H9 (cell line): ENCODE data around the gene PPP3CB. TPM values are rescaled to one million over a fixed set of nuclear protein-coding genes. Genes with fewer than 3 reads are reported as not detected.

ENCODE experiments used
- DNase-seq: peaks from one replicate; pipeline ENCODE4 v3.0.0-alpha.2; 2017
- H2AFZ ChIP-seq: one replicate; pipeline ENCODE4 v1.6.1; 2013; ENCODE audit warnings: mild to moderate bottlenecking, low read length, control low read depth, moderate library complexity
- H2AK5ac ChIP-seq: 2 replicates; pipeline ENCODE4 v1.6.1; 2013; ENCODE audit warnings: low read length, control low read depth, mixed read lengths; ENCODE audit not compliant: insufficient read length
- H2BK120ac ChIP-seq: one replicate; pipeline ENCODE4 v1.6.1; 2013; ENCODE audit warnings: low read depth, mild to moderate bottlenecking, low read length, control low read depth, inconsistent platforms; ENCODE audit not compliant: poor library complexity, severe bottlenecking
- H2BK12ac ChIP-seq: 2 replicates; pipeline ENCODE4 v1.6.1; 2013; ENCODE audit warnings: low read length, control low read depth, mixed read lengths, low read depth; ENCODE audit not compliant: insufficient read length
- H2BK15ac ChIP-seq: 2 replicates; pipeline ENCODE4 v1.6.1; 2013; ENCODE audit warnings: low read depth, low read length, control low read depth
- H2BK20ac ChIP-seq: one replicate; pipeline ENCODE4 v1.6.1; 2013; ENCODE audit warnings: low read depth, mild to moderate bottlenecking, low read length, control low read depth, inconsistent platforms; ENCODE audit not compliant: poor library complexity, severe bottlenecking
- H2BK5ac ChIP-seq: 2 replicates; pipeline ENCODE4 v1.6.1; 2013; ENCODE audit warnings: low read length, control low read depth, mixed read lengths; ENCODE audit not compliant: insufficient read length
- H3K14ac ChIP-seq: 2 replicates; pipeline ENCODE4 v1.6.1; 2013; ENCODE audit warnings: low read length, control low read depth; ENCODE audit not compliant: insufficient read depth
- H3K18ac ChIP-seq: 2 replicates; pipeline ENCODE4 v1.6.1; 2013; ENCODE audit warnings: low read depth, mild to moderate bottlenecking, mixed read lengths, low read length, control low read depth; ENCODE audit not compliant: insufficient read length
- H3K23ac ChIP-seq: 2 replicates; pipeline ENCODE4 v1.6.1; 2013; ENCODE audit warnings: low read length, control low read depth, mixed read lengths, low read depth; ENCODE audit not compliant: insufficient read length
- H3K23me2 ChIP-seq: 2 replicates; pipeline ENCODE4 v1.6.1; 2013; ENCODE audit warnings: low read depth, mild to moderate bottlenecking, mixed read lengths, low read length, control low read depth; ENCODE audit not compliant: insufficient read length, poor library complexity, severe bottlenecking
- H3K27ac ChIP-seq: 2 replicates; pipeline ENCODE4 v1.5.1; 2013; ENCODE audit warnings: low read length, control low read depth, mixed read lengths, low read depth; ENCODE audit not compliant: insufficient read length
- H3K27me3 ChIP-seq: 2 replicates; pipeline ENCODE4 v1.6.1; 2013; ENCODE audit warnings: low read length, control low read depth, inconsistent platforms; ENCODE audit not compliant: insufficient read depth
- H3K4ac ChIP-seq: 2 replicates; pipeline ENCODE4 v1.6.1; 2013; ENCODE audit warnings: low read depth, mild to moderate bottlenecking, control low read depth, inconsistent platforms, low read length, moderate library complexity
- H3K4me1 ChIP-seq: 2 replicates; pipeline ENCODE4 v1.6.1; 2013; ENCODE audit warnings: low read length, control low read depth, inconsistent platforms; ENCODE audit not compliant: insufficient read depth
- H3K4me2 ChIP-seq: 2 replicates; pipeline ENCODE4 v1.6.1; 2013; ENCODE audit warnings: low read length, control low read depth, mixed read lengths; ENCODE audit not compliant: insufficient read length, insufficient read depth
- H3K56ac ChIP-seq: 2 replicates; pipeline ENCODE4 v1.6.1; 2013; ENCODE audit warnings: low read depth, mild to moderate bottlenecking, mixed read lengths, low read length, control low read depth; ENCODE audit not compliant: insufficient read length
- H3K79me1 ChIP-seq: 2 replicates; pipeline ENCODE4 v1.6.1; 2013; ENCODE audit warnings: low read depth, mild to moderate bottlenecking, moderate library complexity, low read length, control low read depth, inconsistent platforms; ENCODE audit not compliant: insufficient read depth, poor library complexity, severe bottlenecking
- H3K79me2 ChIP-seq: 2 replicates; pipeline ENCODE4 v1.6.1; 2013; ENCODE audit warnings: low read length, control low read depth, inconsistent platforms; ENCODE audit not compliant: insufficient read depth
- H3K9ac ChIP-seq: 2 replicates; pipeline ENCODE4 v1.6.1; 2013; ENCODE audit warnings: low read length, control low read depth, mixed read lengths; ENCODE audit not compliant: insufficient read length; ENCODE audit errors: extremely low read depth
- H3K9me3 ChIP-seq: one replicate; pipeline ENCODE4 v1.6.1; 2013; ENCODE audit warnings: low read depth, low read length, inconsistent platforms; ENCODE audit not compliant: control insufficient read depth
- H3T11ph ChIP-seq: one replicate; pipeline ENCODE4 v1.6.1; 2013; ENCODE audit warnings: mild to moderate bottlenecking, low read length, control low read depth, inconsistent platforms
- H4K20me1 ChIP-seq: one replicate; pipeline ENCODE4 v1.6.1; 2013; ENCODE audit not compliant: control insufficient read depth, insufficient read length, insufficient read depth
- H4K5ac ChIP-seq: 2 replicates; pipeline ENCODE4 v1.6.1; 2013; ENCODE audit warnings: low read depth, mild to moderate bottlenecking, mixed read lengths, low read length, control low read depth; ENCODE audit not compliant: insufficient read length
- H4K8ac ChIP-seq: replicated peaks from 2 replicates; pipeline ENCODE4 v1.6.1; 2013; ENCODE audit warnings: low read length, control low read depth, mixed read lengths, low read depth; ENCODE audit not compliant: insufficient read length
- H4K91ac ChIP-seq: 2 replicates; pipeline ENCODE4 v1.6.1; 2013; ENCODE audit warnings: low read depth, mild to moderate bottlenecking, moderate library complexity, mixed read lengths, low read length, control low read depth; ENCODE audit not compliant: insufficient read length
- H3K27ac Mint-ChIP-seq, 3 experiments: 2 replicates in 2 of 3; 3 replicates in 1 of 3; pipeline ENCODE4 v1.8.0; 2020 to 2021; ENCODE audit warnings: mixed read lengths in 3 of 3, mild to moderate bottlenecking in 1 of 3, moderate library complexity in 1 of 3
- H3K27me3 Mint-ChIP-seq: 2 replicates; pipeline ENCODE4 v1.8.0; 2021; ENCODE audit warnings: low read depth, mild to moderate bottlenecking, moderate library complexity, mixed read lengths
- H3K36me3 Mint-ChIP-seq, 3 experiments: 2 replicates in 2 of 3; 3 replicates in 1 of 3; pipeline ENCODE4 v1.8.0; 2020 to 2021; ENCODE audit warnings: low read depth in 3 of 3, mixed read lengths in 3 of 3; ENCODE audit not compliant: insufficient read depth in 1 of 3
- H3K4me1 Mint-ChIP-seq, 2 experiments: 2 replicates each; pipeline ENCODE4 v1.8.0; 2020; ENCODE audit warnings: mixed read lengths in 2 of 2
- H3K4me3 Mint-ChIP-seq, 2 experiments: 2 replicates in 1 of 2; 3 replicates in 1 of 2; pipeline ENCODE4 v1.8.0; 2020 to 2021; ENCODE audit warnings: mild to moderate bottlenecking in 2 of 2, mixed read lengths in 2 of 2, moderate library complexity in 1 of 2
- H3K9me3 Mint-ChIP-seq, 2 experiments: 2 replicates in 1 of 2; 3 replicates in 1 of 2; pipeline ENCODE4 v1.8.0; 2020; ENCODE audit warnings: mild to moderate bottlenecking in 2 of 2, mixed read lengths in 2 of 2, moderate library complexity in 1 of 2
- CTCF ChIP-seq: fragments of 200-600 bp; sonication (generic); conservative IDR thresholded peaks from 3 replicates; pipeline ENCODE4 v1.8.0; 2021; ENCODE audit warnings: antibody characterized with exemption, mild to moderate bottlenecking
- WGBS: extraction: QIAGEN DNeasy Blood & Tissue Kit; methylation state at CpG from one replicate; pipeline ENCODE4 v1.1.7; 2013; ENCODE audit warnings: missing lambda C conversion rate, low lambda C conversion rate, mixed read lengths; ENCODE audit not compliant: insufficient read length; ENCODE audit errors: extremely low coverage; 5-methylcytosine and 5-hydroxymethylcytosine counted together
- total RNA-seq: library from RNA; stranded (reverse); gene quantifications from 2 replicates; pipeline ENCODE4 v1.2.1, GENCODE V29; 2021

Gene PPP3CB
- total RNA-seq, 1 experiment from 2014 or later, result 37.3 TPM

- H2BK20ac ChIP-seq, result no peak overlapping the region
- no peak overlapping the region for H4K91ac ChIP-seq
- H4K20me1 ChIP-seq, result no peaks in the 10 kb centered on the region
- H3K27me3 ChIP-seq, result no peaks in the 10 kb centered on the region
- no peak overlapping the region for H3K9ac ChIP-seq
- no peak overlapping the region for H3K4ac ChIP-seq
- no peak overlapping the region for H4K5ac ChIP-seq
- peaks cover 2 to 22% (median 20%) of the 10 kb centered on the region in 3 experiments; a peak in 5 of 7 replicates for H3K36me3 Mint-ChIP-seq
- H2BK15ac ChIP-seq, result no peak overlapping the region
- H3K18ac ChIP-seq, result no peak overlapping the region
- no peaks in the 10 kb centered on the region for H3K9me3 Mint-ChIP-seq
- H3K56ac ChIP-seq, result no peak overlapping the region
- no peak overlapping the region for H3K23ac ChIP-seq
- no peak overlapping the region for H3K4me3 Mint-ChIP-seq
- H2BK5ac ChIP-seq, result no peak overlapping the region
- H3K14ac ChIP-seq, result no peak overlapping the region
- no peaks in the 10 kb centered on the region for H3K23me2 ChIP-seq
- H3K27ac Mint-ChIP-seq, result no peak overlapping the region
- no peaks in the 10 kb centered on the region for H3K9me3 ChIP-seq
- H2BK12ac ChIP-seq, result no peak overlapping the region
- no peak overlapping the region for H2AFZ ChIP-seq
- no peak overlapping the region for H3T11ph ChIP-seq
- H3K4me2 ChIP-seq, result no peak overlapping the region
- no peak overlapping the region for H2BK120ac ChIP-seq
- H3K4me1 ChIP-seq, result no peaks in the 10 kb centered on the region
- WGBS, result no CpG with 5 or more reads among the region's 1 CpG
- no peak overlapping the region for H3K27ac ChIP-seq
- no peaks in the 10 kb centered on the region for H3K79me2 ChIP-seq
- no peak overlapping the region for H4K8ac ChIP-seq
- TF ChIP-seq CTCF, result no peak
- peaks cover under 1 to 3% of the 10 kb centered on the region in 2 experiments; a peak in 2 of 4 replicates for H3K4me1 Mint-ChIP-seq
- no peaks in the 10 kb centered on the region for H3K79me1 ChIP-seq
- H3K27me3 Mint-ChIP-seq, result no peaks in the 10 kb centered on the region
- H2AK5ac ChIP-seq, result no peak overlapping the region
- no peak for DNase-seq
Observed at GRCh38 chr10:73534857-73535256, 39.0 kb upstream of the PPP3CB start.
